GM21723 (cell line): ENCODE results near the gene KRT85.
"Not testable (repeated sequence)": the region's sequence is repeated elsewhere in the genome, so short reads cannot be mapped to it uniquely, and the experiment has no call there.

ENCODE experiments used
- ATAC-seq: cut with Tn5 transposase; IDR thresholded peaks from one replicate; pipeline ENCODE4 v1.9.1; 2021; ENCODE audit warnings: mild to moderate bottlenecking, moderate library complexity; ENCODE audit not compliant: unreplicated experiment

Gene KRT85

GRCh38 chr12:52350786-52351185 lies 16.5 kb downstream of the KRT85 start:
- no peak for ATAC-seq

DNA sequence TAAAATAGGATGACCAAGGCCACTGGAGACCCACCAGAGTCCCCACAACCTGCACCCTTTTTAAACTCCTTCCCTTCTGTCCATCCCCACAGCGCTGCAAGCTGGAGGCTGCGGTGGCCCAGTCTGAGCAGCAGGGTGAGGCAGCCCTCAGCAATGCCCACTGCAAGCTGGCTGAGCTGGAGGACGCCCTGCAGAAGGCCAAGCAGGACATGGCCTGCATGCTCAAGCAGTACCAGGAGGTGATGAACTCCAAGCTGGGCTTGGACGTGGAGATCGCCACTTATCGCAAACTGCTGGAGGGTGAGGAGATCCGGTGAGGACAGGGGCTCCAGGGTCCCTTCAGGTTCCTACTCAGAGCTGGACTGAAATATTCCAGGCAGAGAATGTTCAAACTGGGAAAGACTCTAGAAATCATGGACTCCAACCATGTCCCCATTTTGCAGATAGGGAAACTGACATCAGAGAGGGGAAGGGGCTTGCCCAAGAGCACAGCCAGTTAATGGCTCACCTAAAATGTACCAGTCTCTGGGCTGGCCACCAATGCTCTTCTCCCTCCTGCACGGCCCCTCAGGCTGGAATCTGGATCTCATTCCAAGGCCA lies 17.2 kb downstream of the KRT85 start:
- no peak for ATAC-seq

DNA sequence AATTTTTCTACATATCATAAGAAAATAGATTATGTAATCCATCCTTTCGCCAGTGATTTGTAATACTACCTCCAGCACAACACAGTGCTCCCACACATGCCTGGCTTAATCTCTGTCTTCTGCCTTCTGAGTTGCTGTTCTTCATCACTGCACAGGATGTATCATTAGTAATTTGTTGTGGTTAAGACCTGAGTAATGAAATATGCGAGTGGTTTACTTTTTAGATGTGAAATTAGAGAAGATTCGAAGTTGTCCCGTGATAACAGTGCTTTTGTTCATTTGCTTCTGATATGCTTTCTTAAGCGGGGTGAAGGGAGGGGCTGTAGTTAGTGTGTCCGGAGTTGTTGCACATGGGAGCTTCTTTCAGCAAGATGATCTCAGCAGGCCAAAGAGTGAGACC lies 18.1 kb downstream of the KRT85 start:
- no peak for ATAC-seq

DNA sequence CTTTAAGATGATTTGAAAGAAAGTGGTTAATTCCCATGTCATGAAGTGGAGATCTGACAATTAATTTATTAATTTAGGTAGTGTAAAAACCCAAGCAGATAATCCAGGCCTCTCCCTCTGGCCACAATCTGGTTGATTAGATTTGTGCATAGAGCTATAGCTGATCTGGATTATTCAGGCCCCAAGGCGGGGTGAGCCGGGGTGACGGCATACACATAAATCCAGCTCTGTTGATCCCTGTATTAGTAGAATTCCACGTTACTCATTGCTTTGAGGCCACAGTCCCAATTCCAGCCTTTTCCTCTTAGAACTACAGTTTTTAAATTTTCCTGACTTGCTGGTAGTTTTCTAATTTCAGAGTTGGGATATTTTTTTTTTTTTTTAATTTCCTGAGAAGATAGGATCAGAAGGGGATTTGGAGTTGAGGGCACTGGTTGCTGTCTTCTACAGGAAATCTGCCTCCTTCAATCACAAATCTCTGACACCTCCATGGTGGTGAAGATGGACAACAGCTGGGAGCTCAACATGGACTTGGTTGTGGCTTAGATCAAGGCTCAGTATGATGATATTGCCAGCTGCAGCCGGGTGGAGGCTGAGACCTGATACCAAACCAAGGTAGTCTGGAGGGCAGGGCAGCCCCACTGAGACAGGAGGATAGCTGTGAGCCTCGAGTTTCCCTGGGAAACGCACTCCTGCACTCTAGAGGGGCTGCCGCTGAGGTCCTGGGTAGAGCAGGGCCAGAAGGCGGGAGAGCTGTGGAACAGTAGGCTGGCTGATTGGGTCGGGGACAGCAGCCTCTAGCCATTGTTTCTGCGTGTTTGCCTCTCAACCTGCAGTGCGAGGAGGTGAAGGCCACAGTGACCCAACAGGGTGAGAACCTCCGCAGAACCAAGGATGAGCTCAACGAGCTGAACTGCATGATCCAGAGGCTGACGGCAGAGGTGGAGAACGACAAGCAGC lies 19.4 kb downstream of the KRT85 start:
- ATAC-seq = no peak

DNA sequence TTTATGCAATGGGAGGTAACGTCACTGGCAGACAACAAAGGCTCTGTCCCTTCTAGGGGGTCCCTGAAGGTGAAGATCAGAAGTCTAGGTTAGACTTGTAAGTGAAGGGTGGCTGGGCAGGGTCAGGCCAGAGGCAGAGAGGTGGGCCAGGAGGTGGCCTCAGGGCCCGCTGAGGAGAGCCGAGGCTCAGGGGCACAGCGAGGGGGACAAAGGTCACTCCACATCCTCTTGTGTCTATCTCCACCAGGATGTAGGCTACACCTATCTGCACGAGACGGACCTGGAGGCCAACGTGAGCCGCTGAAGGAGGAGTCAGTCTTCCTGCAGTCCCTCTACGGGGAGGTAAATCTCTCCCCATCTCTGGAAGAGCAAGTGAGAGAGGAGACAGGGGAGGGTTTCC lies 20.3 kb downstream of the KRT85 start:
- no peak for ATAC-seq

GRCh38 chr12:52346593-52346992 lies 20.7 kb downstream of the KRT85 start:
- ATAC-seq = no peak

- not testable (repeated sequence) for ATAC-seq
Observed at GRCh38 chr12:52345041-52345440, 22.2 kb downstream of the KRT85 start.

DNA sequence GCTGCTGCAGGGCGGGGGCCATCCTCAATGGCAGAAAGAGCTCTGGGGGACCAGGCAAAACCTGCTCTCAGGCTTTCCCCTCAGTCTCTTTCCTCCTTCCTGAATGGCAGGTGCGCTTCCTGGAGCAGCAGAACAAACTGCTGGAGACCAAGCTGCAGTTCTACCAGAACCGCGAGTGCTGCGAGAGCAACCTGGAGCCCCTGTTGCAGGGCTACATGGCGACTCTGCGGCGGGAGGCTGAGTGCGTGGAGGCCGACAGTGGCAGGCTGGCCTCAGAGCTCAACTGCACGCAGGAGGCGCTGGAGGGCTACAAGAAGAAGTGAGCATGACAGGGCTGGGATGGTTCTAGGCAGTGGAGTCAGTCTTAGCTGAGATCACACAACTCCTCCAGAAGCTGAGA lies 23.2 kb downstream of the KRT85 start:
- no peak for ATAC-seq

GRCh38 chr12:52343550-52343949 lies 23.7 kb downstream of the KRT85 start:
- no peak for ATAC-seq

DNA sequence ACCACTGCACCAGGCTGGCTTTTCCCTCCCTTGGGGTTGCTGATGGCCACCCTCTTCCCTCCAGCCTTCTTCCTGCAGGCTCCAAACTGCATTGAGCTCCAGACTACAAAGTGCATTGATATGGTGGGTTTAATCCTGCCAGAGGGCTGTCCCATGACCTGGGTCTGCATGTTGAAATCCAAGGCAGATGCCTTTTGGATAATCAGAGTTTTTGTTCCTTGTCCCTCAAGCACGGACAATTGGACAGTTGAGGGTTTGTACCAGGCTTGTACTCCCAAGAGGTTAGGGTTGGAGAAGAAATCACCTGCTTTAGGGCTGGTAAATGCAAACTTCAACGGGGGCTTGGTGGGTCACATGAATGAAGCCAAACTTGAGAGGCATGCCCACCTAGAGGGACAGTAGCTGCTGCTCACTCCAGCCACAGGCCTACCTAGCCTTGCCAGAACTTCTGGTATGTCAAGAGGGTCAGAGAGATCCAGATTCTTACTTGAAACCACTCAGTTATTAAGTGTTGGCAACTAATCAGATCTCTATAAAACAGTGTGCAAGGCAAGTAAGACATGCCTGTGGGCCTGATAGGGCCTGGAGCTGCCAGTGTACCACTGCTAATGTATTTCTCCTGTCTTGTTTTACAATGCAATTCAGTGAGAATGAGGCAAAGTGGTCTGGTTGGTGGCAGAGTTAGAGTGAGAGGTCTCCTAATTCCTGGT lies 24.3 kb downstream of the KRT85 start:
- no peak for ATAC-seq

DNA sequence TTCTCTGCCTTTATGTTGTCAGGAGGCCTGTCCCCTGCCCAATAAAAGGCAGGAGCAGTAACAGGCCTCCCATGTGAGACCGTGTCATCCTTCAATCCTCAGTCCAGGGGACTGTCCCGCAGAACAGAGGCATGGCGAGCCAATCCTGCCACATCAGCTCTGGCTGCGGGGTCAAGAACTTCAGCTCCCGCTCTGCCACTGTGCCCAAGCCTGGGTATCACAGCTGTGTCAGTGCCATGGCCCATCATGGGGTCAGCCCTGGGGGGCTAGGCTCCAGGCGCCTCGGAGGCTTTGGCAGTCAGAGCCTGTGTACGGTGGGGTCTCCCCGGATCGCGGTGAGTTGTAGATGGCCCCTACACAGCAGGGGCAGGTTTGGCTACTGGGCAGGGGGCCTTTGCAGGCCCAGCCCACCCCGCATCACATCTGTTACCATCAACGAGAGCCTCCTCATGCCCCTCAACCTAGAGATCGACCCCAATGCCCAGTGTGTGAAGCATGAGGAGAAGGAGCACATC lies 26.2 kb downstream of the KRT85 start:
- ATAC-seq = no peak

DNA sequence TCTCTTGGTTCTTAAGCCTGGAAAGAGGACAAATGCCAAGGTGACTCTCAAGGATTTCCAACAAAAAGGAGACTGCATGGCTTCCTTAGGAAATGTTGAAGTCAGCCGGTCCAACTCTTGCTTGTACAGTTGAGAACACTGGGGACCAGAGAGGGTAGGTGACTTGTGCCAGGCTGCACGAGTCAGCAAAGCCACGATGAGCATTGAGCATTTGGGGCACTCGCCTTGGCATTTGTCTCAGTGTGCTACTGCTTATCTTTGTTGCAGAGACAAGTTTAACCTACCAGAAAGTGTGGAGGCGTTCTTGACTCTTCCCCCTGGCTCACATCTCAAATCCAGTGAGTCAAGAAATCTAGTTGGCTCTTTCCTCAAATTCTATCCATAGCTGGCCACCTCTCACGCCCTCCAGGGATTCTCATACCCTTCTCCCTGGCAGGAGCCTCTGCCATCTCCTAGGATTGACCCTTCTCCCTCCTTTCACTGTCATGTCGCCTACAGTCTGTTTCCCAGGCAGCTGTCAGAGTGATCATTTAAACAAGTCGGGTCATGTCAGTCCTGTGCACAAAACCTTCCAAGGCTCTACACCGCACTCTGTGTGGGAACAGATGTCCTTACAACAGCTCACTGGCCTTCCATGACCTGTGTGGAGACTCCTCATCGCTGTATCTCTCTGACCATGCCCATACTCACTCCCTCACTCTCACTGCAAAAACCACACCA lies 28.9 kb downstream of the KRT85 start:
- no peak for ATAC-seq

DNA sequence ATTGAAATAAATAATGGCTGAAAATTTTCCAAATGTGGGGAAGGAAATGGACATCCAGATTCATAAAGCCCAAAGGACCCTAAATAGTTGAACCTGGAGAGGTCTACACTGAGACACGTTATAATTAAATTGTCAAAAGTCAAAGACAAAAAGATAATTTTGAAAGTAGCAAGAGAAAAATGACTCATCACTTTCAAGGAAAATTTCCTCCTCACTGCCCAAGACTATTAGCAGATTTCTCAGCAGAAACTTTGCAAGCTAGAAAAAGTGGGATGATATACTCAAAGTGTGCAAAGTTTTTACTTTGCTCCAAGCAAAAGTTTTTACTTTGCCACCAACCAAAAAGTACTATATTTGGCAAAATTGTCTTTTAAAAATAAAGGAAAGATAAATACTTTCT lies 30.2 kb downstream of the KRT85 start:
- no peak for ATAC-seq

- ATAC-seq = no peak
Observed at GRCh38 chr12:52336641-52337040, 30.6 kb downstream of the KRT85 start.

GRCh38 chr12:52335598-52336262 lies 31.6 kb downstream of the KRT85 start:
- ATAC-seq = no peak

GRCh38 chr12:52334185-52334584 lies 33.1 kb downstream of the KRT85 start:
- no peak for ATAC-seq

DNA sequence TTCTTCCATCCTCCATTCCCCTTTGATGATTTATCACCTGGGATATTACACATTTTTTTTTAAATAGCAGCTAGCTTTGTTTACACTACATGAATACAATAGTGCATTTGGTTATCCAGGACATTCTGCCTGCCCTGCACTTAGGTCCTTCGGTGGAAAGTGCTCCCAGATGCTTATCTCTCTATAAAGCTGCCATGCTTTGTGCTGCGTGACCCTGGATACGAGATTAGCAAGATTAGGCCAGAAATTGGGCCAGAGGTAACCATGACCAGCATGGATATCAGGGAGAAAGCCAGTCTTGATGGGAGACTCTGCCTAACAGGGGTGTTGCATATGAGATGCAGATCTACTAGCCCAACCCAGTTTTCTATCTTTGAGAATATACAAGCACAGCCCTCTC lies 34.0 kb downstream of the KRT85 start:
- no peak for ATAC-seq

GRCh38 chr12:52332381-52332780 lies 34.9 kb downstream of the KRT85 start:
- no peak for ATAC-seq

GRCh38 chr12:52331833-52332232 lies 35.4 kb downstream of the KRT85 start:
- ATAC-seq = no peak

GRCh38 chr12:52331039-52331438 lies 36.2 kb downstream of the KRT85 start:
- no peak for ATAC-seq
